ENCODE results near the gene AHRR. TPM values are rescaled to one million over a fixed set of nuclear protein-coding genes. Genes with fewer than 3 reads are reported as not detected.

Gene AHRR
- total RNA-seq, 1 donor from 2014 or later, result 10.5 TPM

- Mint-ChIP-seq H3K4me3 (ENCODE audit: unreplicated experiment) (no peak overlapping the region), H3K27ac (ENCODE audit: unreplicated experiment) (no peak overlapping the region), H3K9me3 (ENCODE audit: unreplicated experiment) (peaks cover 2% of the 10 kb centered on the region), H3K27me3 (ENCODE audit: low read depth, unreplicated experiment) (no peaks in the 10 kb centered on the region), H3K36me3 (ENCODE audit: low read depth, unreplicated experiment) (peaks cover 37% of the 10 kb centered on the region), H3K4me1 (ENCODE audit: low read depth, unreplicated experiment) (no peaks in the 10 kb centered on the region)
- Histone ChIP-seq H4K20me1 (ENCODE audit: insufficient read depth, low read length) (peaks cover 15% of the 10 kb centered on the region), H3K27me3 (ENCODE audit: insufficient read depth, low read length) (no peaks in the 10 kb centered on the region), H3K4me2 (ENCODE audit: low read length) (no peak overlapping the region), H3K79me2 (ENCODE audit: insufficient read depth, low read length) (peaks cover 55% of the 10 kb centered on the region), H3K4me1 (ENCODE audit: insufficient read depth, low read length) (peaks cover 16% of the 10 kb centered on the region), H2AFZ (ENCODE audit: low read depth, low read length) (no peak overlapping the region), H3K9ac (ENCODE audit: low read length) (peak overlapping the region; percentile 77), H3K4me3 (ENCODE audit: insufficient read depth, low read depth, low read length) (no peak overlapping the region), H3K36me3 (ENCODE audit: insufficient read depth, low read length) (peaks cover 29% of the 10 kb centered on the region), H3K27ac (ENCODE audit: low read depth, low read length) (peak overlapping the region; percentile 67), H3K9me3 (ENCODE audit: insufficient read depth, low read depth, low read length) (no peaks in the 10 kb centered on the region)
- no peak for DNase-seq (ENCODE audit: low read depth)
- no peak for TF ChIP-seq EZH2 (IDR thresholded peaks at IDR 0.05; ENCODE audit: insufficient read depth, low read length)
- TF ChIP-seq CTCF (IDR thresholded peaks at IDR 0.05; ENCODE audit: insufficient read depth, low read depth, low read length), result no peak
- FAIRE-seq, result no peak
Measured at GRCh38 chr5:459562-460272, 138.2 kb downstream of the AHRR start.

- Mint-ChIP-seq H3K4me1 (ENCODE audit: low read depth, unreplicated experiment) (no peaks in the 10 kb centered on the region), H3K36me3 (ENCODE audit: low read depth, unreplicated experiment) (peaks cover 38% of the 10 kb centered on the region), H3K9me3 (ENCODE audit: unreplicated experiment) (peaks cover 2% of the 10 kb centered on the region), H3K27ac (ENCODE audit: unreplicated experiment) (no peak overlapping the region), H3K4me3 (ENCODE audit: unreplicated experiment) (no peak overlapping the region), H3K27me3 (ENCODE audit: low read depth, unreplicated experiment) (no peaks in the 10 kb centered on the region)
- Histone ChIP-seq H3K9me3 (ENCODE audit: insufficient read depth, low read depth, low read length) (no peaks in the 10 kb centered on the region), H3K79me2 (ENCODE audit: insufficient read depth, low read length) (peaks cover 50% of the 10 kb centered on the region), H3K36me3 (ENCODE audit: insufficient read depth, low read length) (peaks cover 29% of the 10 kb centered on the region), H3K4me3 (ENCODE audit: insufficient read depth, low read depth, low read length) (no peak overlapping the region), H3K4me2 (ENCODE audit: low read length) (no peak overlapping the region), H3K9ac (ENCODE audit: low read length) (no peak overlapping the region), H4K20me1 (ENCODE audit: insufficient read depth, low read length) (peaks cover 10% of the 10 kb centered on the region), H2AFZ (ENCODE audit: low read depth, low read length) (no peak overlapping the region), H3K27ac (ENCODE audit: low read depth, low read length) (no peak overlapping the region), H3K27me3 (ENCODE audit: insufficient read depth, low read length) (no peaks in the 10 kb centered on the region), H3K4me1 (ENCODE audit: insufficient read depth, low read length) (peaks cover 16% of the 10 kb centered on the region)
- FAIRE-seq, result no peak
- DNase-seq (ENCODE audit: low read depth), result no peak
- TF ChIP-seq CTCF (IDR thresholded peaks at IDR 0.05; ENCODE audit: insufficient read depth, low read depth, low read length) (no peak), EZH2 (IDR thresholded peaks at IDR 0.05; ENCODE audit: insufficient read depth, low read length) (no peak)
Measured at GRCh38 chr5:460273-460625, 138.7 kb downstream of the AHRR start.

GRCh38 chr5:462051-462481, 140.6 kb downstream of the AHRR start:
- Mint-ChIP-seq H3K27ac (ENCODE audit: unreplicated experiment) (no peak overlapping the region), H3K4me1 (ENCODE audit: low read depth, unreplicated experiment) (no peaks in the 10 kb centered on the region), H3K27me3 (ENCODE audit: low read depth, unreplicated experiment) (no peaks in the 10 kb centered on the region), H3K36me3 (ENCODE audit: low read depth, unreplicated experiment) (peaks cover 35% of the 10 kb centered on the region), H3K4me3 (ENCODE audit: unreplicated experiment) (no peak overlapping the region), H3K9me3 (ENCODE audit: unreplicated experiment) (peaks cover 2% of the 10 kb centered on the region)
- Histone ChIP-seq H3K27ac (ENCODE audit: low read depth, low read length) (no peak overlapping the region), H3K4me3 (ENCODE audit: insufficient read depth, low read depth, low read length) (no peak overlapping the region), H3K4me1 (ENCODE audit: insufficient read depth, low read length) (peaks cover 13% of the 10 kb centered on the region), H4K20me1 (ENCODE audit: insufficient read depth, low read length) (no peaks in the 10 kb centered on the region), H3K4me2 (ENCODE audit: low read length) (no peak overlapping the region), H3K27me3 (ENCODE audit: insufficient read depth, low read length) (no peaks in the 10 kb centered on the region), H3K9me3 (ENCODE audit: insufficient read depth, low read depth, low read length) (no peaks in the 10 kb centered on the region), H3K79me2 (ENCODE audit: insufficient read depth, low read length) (peaks cover 34% of the 10 kb centered on the region), H3K36me3 (ENCODE audit: insufficient read depth, low read length) (peaks cover 29% of the 10 kb centered on the region), H2AFZ (ENCODE audit: low read depth, low read length) (no peak overlapping the region), H3K9ac (ENCODE audit: low read length) (no peak overlapping the region)
- no peak for TF ChIP-seq EZH2 (IDR thresholded peaks at IDR 0.05; ENCODE audit: insufficient read depth, low read length)
- TF ChIP-seq CTCF (IDR thresholded peaks at IDR 0.05; ENCODE audit: insufficient read depth, low read depth, low read length), result no peak
- no peak for DNase-seq (ENCODE audit: low read depth)
- FAIRE-seq, result no peak
